A549 treated with CpdA at 1 μM for 4 hours (cell line): ENCODE measurements around the gene CARD6. TPM values are rescaled to one million over a fixed set of nuclear protein-coding genes. Genes with fewer than 3 reads are reported as not detected.

ENCODE experiments used
- total RNA-seq: library from RNA; stranded (reverse); fragments of 200-300 nt; extraction: Qiagen RNA extraction; gene quantifications from 5 replicates; pipeline ENCODE4 v1.2.3, GENCODE V29; 2022; ENCODE audit warnings: low read depth

Gene CARD6, protein sequence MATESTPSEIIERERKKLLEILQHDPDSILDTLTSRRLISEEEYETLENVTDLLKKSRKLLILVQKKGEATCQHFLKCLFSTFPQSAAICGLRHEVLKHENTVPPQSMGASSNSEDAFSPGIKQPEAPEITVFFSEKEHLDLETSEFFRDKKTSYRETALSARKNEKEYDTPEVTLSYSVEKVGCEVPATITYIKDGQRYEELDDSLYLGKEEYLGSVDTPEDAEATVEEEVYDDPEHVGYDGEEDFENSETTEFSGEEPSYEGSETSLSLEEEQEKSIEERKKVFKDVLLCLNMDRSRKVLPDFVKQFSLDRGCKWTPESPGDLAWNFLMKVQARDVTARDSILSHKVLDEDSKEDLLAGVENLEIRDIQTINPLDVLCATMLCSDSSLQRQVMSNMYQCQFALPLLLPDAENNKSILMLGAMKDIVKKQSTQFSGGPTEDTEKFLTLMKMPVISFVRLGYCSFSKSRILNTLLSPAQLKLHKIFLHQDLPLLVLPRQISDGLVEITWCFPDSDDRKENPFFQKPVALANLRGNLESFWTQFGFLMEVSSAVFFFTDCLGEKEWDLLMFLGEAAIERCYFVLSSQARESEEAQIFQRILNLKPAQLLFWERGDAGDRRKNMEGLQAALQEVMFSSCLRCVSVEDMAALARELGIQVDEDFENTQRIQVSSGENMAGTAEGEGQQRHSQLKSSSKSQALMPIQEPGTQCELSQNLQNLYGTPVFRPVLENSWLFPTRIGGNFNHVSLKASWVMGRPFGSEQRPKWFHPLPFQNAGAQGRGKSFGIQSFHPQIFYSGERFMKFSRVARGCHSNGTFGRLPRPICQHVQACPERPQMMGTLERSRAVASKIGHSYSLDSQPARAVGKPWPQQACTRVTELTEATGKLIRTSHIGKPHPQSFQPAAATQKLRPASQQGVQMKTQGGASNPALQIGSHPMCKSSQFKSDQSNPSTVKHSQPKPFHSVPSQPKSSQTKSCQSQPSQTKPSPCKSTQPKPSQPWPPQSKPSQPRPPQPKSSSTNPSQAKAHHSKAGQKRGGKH
- total RNA-seq: 4.2 to 5.5 TPM (median 4.9 TPM) in 5 replicates

DNA sequence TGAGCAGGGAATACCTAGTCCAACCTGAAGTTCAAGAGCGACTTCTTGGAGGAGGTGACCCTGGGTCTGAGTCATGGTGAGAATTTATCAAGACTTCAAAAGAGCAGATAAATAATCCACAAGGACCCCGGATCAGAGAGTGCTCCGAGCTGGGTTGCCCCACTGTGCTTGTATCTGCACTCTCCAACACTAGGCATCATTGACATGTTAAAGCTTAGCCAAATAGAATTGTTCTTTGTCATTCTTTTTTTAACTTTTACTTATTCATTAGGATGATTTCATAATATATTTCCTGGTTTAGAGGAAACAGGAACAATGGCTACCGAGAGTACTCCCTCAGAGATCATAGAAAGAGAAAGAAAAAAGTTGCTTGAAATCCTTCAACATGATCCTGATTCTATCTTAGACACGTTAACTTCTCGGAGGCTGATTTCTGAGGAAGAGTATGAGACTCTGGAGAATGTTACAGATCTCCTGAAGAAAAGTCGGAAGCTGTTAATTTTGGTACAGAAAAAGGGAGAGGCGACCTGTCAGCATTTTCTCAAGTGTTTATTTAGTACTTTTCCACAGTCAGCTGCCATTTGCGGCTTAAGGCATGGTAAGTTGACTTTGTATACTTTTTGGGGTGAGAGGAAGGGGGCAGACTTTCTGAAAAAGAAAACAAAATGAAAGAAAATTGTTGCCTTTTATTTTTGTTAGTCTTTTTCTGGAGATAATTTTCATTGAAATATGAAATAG lies at the start of gene CARD6:
CARD6 (plus strand) TSS at position 300 of the 738 bp plus-strand sequence; CDS start at position 316, 16 bp downstream.

DNA sequence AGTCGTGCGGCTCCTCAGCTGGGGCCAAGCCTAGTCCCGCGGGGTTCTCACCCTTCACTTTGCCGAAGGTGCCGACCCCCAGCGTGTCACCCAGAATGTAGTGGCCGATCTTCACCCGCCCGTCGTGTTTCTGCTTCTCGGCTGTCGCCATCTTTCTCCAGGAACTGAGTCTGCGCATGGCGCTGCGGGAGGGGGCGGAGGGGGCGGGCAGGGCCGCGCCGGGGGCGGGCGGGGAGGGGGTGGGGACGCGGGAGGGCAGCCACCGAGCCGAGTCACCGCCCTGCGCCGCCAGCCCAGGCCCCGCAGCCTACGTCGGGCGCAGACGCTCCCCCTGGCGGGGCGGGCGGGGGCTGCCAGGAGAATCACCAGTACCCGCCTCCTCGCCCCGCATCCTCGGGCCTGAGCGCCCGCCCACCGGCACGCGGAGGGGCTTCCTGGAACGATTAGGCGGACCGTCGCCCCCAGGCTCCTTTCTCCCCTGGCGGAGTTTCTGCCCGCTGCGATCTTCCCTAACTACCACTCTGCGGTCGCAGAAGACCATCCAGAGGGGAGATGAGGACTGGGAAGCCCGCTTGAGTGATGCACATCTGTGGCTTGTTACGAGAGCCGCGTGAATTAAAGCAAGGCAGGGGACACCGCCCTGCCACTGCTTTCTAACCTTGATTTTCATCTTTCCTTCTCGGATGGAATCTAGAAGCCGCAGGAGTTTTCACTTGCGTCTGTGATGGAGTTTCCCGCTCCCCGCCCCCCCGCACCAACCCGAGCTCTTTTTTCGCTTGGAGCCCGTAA lies 43.0 kb upstream of the CARD6 start, which contains the start of gene PRKAA1:
PRKAA1 (minus strand) TSS at position 363 of the 789 bp plus-strand sequence; CDS start at position 178, 185 bp downstream.

DNA sequence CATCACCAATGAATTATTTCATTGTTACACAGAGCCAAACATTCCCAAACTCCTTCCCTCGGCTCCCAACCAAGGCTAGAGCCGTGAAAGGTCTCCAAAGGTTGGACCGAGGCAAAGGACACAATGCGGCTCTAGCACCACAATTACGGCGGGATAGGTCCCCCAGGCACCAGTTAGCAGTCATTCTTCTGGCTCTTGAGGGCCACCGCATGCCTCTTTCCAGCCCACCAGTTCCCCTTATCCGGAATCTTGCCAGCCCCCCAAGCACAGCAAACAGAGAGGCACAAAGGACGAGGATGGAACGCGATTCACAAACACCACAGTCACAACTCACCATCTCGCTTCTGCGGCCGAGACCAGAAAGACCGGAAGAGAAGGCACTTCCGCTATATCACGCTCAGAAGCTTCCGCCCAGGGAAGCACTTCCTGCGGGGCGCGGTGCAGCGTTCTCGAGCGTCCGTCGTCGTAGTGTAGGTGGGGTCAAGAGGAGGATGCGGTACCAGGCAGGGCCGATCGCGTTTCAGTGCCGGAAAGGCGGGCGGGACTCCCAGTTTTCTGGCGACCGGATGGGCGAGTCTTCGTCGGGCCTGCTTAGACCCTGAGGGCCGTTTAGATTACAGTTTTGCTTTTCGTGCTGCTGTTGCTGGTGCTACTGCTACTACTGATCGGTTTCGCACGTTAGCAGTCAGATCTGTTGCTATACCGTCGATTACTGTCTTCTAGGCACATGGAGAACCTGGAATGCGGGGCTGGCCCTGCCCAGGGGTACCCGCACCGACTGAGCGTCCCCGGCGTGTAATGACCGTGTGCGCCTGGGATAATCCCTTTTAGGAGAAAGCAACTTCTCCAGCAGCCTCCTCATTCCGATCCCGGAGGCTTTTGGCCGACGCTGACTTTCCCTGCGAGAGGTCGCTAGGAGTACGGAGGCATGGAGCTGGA lies 6.0 kb upstream of the CARD6 start, which contains the start of gene RPL37:
RPL37 (minus strand) TSS at position 374 of the 939 bp plus-strand sequence; CDS start at position 337, 37 bp downstream.

DNA sequence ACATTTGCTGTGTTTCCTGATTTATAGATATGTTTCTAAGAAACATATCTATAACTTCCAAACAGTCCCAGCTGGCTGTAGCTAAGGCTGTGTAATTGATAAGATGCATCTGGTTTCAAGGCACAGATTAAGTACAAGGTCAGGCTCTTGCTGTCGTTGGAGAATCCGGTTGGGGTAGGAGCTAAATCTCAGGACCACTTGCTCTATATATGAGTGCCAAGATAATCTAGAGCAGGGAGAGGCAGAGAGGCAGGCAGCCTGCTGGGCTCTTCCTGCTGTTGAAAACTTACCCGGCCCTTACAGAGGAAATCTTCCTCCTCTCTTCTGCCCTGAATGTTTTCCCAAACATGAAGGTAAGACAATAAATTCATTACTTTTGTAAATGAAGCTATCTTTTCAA lies 68.1 kb downstream of the CARD6 start, which contains the start of gene C7:
C7 (plus strand) TSS at position 234 of the 400 bp plus-strand sequence; CDS start at position 348, 114 bp downstream.

Other genes starting within 250 kb of the CARD6 start
- gene PTGER4, start 161.5 kb upstream of the CARD6 start, total RNA-seq: 0.70 to 1.8 TPM (median 0.72 TPM) in 5 replicates
- 7.2 to 17.5 TPM (median 10.9 TPM) in 5 replicates for gene TTC33, start 85.4 kb upstream of the CARD6 start, total RNA-seq
- 28.6 to 65.5 TPM (median 36.2 TPM) in 5 replicates for gene PRKAA1, start 43.0 kb upstream of the CARD6 start, total RNA-seq
- gene RPL37, start 6.1 kb upstream of the CARD6 start, total RNA-seq: 2,605 to 3,012 TPM (median 2,812 TPM) in 5 replicates
- gene C7, start 68.1 kb downstream of the CARD6 start, total RNA-seq: not detected in 5 replicates
- gene MROH2B, start 230.0 kb downstream of the CARD6 start, total RNA-seq: not detected in 5 replicates